ENCODE results near the gene GNGT2.

DNA sequence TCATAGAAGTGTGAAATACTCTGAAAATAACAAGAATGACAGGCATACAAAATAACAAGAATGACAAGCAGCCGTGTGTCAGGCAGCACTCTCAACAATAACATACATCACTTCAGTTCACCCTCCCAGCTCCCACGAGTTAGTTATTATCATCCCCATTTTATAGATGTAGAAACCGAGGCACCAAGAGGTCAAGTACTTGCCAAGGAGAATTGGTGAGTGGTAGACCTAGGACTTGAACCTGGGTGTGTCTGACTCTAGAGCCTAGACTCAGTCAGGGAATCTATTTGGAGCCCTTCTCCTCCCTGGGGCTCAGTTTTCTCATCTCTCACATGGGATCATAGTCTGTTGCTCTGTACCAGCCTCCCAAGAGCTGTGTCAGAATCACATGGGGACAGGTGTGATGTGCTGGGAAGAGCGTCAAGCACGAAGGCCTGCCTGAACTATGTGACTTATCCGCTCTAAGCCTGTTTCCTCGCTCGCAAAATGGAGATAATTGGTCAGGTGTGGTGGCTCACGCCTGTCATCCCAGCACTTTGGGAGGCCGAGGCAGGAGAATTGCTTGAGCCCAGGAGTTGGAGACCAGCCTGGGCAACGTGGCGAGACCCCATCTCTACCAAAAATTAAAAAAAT lies 39.6 kb upstream of the GNGT2 start:
- TF ChIP-seq, protein P1, sequence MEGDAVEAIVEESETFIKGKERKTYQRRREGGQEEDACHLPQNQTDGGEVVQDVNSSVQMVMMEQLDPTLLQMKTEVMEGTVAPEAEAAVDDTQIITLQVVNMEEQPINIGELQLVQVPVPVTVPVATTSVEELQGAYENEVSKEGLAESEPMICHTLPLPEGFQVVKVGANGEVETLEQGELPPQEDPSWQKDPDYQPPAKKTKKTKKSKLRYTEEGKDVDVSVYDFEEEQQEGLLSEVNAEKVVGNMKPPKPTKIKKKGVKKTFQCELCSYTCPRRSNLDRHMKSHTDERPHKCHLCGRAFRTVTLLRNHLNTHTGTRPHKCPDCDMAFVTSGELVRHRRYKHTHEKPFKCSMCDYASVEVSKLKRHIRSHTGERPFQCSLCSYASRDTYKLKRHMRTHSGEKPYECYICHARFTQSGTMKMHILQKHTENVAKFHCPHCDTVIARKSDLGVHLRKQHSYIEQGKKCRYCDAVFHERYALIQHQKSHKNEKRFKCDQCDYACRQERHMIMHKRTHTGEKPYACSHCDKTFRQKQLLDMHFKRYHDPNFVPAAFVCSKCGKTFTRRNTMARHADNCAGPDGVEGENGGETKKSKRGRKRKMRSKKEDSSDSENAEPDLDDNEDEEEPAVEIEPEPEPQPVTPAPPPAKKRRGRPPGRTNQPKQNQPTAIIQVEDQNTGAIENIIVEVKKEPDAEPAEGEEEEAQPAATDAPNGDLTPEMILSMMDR (IDR thresholded peaks at IDR 0.05; ENCODE audit: poor library complexity): no peak
- TF ChIP-seq EZH2 (IDR thresholded peaks at IDR 0.05; ENCODE audit: borderline replicate concordance) (no peak), EZH2phosphoT487 (IDR thresholded peaks at IDR 0.05; ENCODE audit: low read depth, severe bottlenecking, unreplicated experiment) (no peak)
